H1 (cell line): ENCODE measurements around the gene PARD3.

Experiments used
- CHD2 ChIP-seq: IDR thresholded peaks from 2 replicates; pipeline ENCODE4 v1.6.1; 2012; ENCODE audit warnings: low read length, improper control_type of control experiment
- EP300 ChIP-seq, 2 experiments: IDR thresholded peaks; 1 replicate in 1 of 2; 2 replicates in 1 of 2; pipeline ENCODE4 v1.6.1; 2011 to 2012; ENCODE audit warnings: low read depth in 2 of 2, low read length in 2 of 2, mild to moderate bottlenecking in 2 of 2, borderline replicate concordance in 1 of 2, inconsistent platforms in 1 of 2, moderate library complexity in 1 of 2
- EZH2 ChIP-seq: fragments of 200-600 bp; sonication (generic); IDR thresholded peaks from 2 replicates; pipeline ENCODE4 v1.7.1; 2012; ENCODE audit warnings: low read depth, mild to moderate bottlenecking, moderate library complexity, low read length, inconsistent platforms; ENCODE audit not compliant: severe bottlenecking
- GABPA ChIP-seq: IDR thresholded peaks from 2 replicates; pipeline ENCODE4 v1.6.1; 2011; ENCODE audit warnings: mild to moderate bottlenecking, low read length, moderate library complexity, borderline replicate concordance; ENCODE audit not compliant: insufficient read depth
- POLR2A ChIP-seq, 2 experiments: IDR thresholded peaks; 1 replicate in 1 of 2; 2 replicates in 1 of 2; pipeline ENCODE4 v1.6.1; 2011; ENCODE audit warnings: low read depth in 2 of 2, low read length in 2 of 2, mild to moderate bottlenecking in 2 of 2; ENCODE audit errors: control extremely low read depth in 1 of 2
- POLR2AphosphoS5 ChIP-seq: IDR thresholded peaks from 2 replicates; pipeline ENCODE4 v1.6.1; 2011; ENCODE audit warnings: low read depth, low read length
- POU5F1 ChIP-seq: IDR thresholded peaks from 2 replicates; pipeline ENCODE4 v1.6.1; 2011; ENCODE audit warnings: low read depth, mild to moderate bottlenecking, low read length, moderate library complexity
- SP1 ChIP-seq: IDR thresholded peaks from 2 replicates; pipeline ENCODE4 v1.6.1; 2011; ENCODE audit warnings: low read depth, low read length
- SP2 ChIP-seq: IDR thresholded peaks from 2 replicates; pipeline ENCODE4 v1.6.1; 2012; ENCODE audit warnings: mild to moderate bottlenecking, low read length, inconsistent platforms
- ZNF274 ChIP-seq: IDR thresholded peaks from 2 replicates; pipeline ENCODE4 v1.7.0; 2012; ENCODE audit warnings: low read length, borderline replicate concordance; ENCODE audit errors: extremely low read depth
- TF ChIP-seq, protein P1 (sequence below), 3 experiments: IDR thresholded peaks; 1 replicate in 2 of 3; 2 replicates in 1 of 3; pipeline versions ENCODE4 v1.5.1 to v1.6.1; 2011; ENCODE audit warnings: low read length in 3 of 3, mild to moderate bottlenecking in 3 of 3, inconsistent platforms in 2 of 3, low read depth in 1 of 3, moderate library complexity in 1 of 3; ENCODE audit not compliant: insufficient read depth in 1 of 3; ENCODE audit errors: control extremely low read depth in 1 of 3

DNA sequence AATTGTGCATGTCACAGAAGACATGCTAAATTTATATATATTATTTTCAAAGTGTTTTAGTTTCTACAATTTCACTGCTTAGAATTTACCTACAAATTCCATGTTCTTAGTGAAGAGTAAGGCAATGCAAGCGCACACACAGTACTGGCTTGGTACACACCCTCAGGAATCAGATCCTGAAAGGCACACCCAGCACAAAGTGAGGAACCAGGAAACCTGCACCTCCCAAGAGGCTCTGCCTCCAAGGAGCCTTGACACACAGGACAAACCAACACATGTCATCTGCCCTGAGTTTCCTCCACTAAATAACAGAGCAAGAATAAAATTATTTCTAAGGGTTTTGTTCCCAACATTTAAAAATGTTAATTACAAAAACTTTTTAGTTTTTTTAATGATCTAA lies 156.2 kb downstream of the PARD3 start:
- no peak for TF ChIP-seq POLR2AphosphoS5
- TF ChIP-seq POLR2A (IDR thresholded peaks at IDR 0.05; ENCODE audit: control extremely low read depth in 1 of 2, low read depth in 2 of 2, low read length in 2 of 2): no peak
- TF ChIP-seq, protein P1, sequence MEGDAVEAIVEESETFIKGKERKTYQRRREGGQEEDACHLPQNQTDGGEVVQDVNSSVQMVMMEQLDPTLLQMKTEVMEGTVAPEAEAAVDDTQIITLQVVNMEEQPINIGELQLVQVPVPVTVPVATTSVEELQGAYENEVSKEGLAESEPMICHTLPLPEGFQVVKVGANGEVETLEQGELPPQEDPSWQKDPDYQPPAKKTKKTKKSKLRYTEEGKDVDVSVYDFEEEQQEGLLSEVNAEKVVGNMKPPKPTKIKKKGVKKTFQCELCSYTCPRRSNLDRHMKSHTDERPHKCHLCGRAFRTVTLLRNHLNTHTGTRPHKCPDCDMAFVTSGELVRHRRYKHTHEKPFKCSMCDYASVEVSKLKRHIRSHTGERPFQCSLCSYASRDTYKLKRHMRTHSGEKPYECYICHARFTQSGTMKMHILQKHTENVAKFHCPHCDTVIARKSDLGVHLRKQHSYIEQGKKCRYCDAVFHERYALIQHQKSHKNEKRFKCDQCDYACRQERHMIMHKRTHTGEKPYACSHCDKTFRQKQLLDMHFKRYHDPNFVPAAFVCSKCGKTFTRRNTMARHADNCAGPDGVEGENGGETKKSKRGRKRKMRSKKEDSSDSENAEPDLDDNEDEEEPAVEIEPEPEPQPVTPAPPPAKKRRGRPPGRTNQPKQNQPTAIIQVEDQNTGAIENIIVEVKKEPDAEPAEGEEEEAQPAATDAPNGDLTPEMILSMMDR (IDR thresholded peaks at IDR 0.05; ENCODE audit: control extremely low read depth in 1 of 3, insufficient read depth in 1 of 3, low read depth in 1 of 3, low read length in 3 of 3): no peak
- TF ChIP-seq EP300 (IDR thresholded peaks at IDR 0.05; ENCODE audit: borderline replicate concordance in 1 of 2, low read depth in 2 of 2, low read length in 2 of 2): no peak
- no peak for TF ChIP-seq SP2
- no peak for TF ChIP-seq CHD2
- TF ChIP-seq EZH2: no peak
- no peak for TF ChIP-seq POU5F1
- TF ChIP-seq GABPA: no peak
- no peak for TF ChIP-seq SP1
- no peak for TF ChIP-seq ZNF274
